SK-N-SH (cell line): Measurements from ENCODE around the gene PPP2R2B. TPM values are rescaled to one million over a fixed set of nuclear protein-coding genes. Genes with fewer than 3 reads are reported as not detected.

Experiments used
- CTCF ChIA-PET: fragments of 300-600, 350-600 bp; formaldehyde crosslinking; extraction: SDS; loops from one replicate; lab custom pipeline; 2021; lab: Yijun Ruan, JAX
- POLR2A ChIA-PET: fragments of 350-600 bp; sonication (Branson Sonifier 250); formaldehyde crosslinking; extraction: SDS; loops from one replicate; lab custom pipeline; 2020; ENCODE audit warnings: antibody characterized with exemption, inconsistent platforms; lab: Yijun Ruan, JAX
- DNase-seq: peaks from one replicate; pipeline ENCODE4 v3.0.0; 2012
- H2AFZ ChIP-seq: fragments of 200-600 bp; sonication (generic); 2 replicates; pipeline ENCODE4 v1.8.1; 2016; ENCODE audit warnings: antibody characterized with exemption, mild to moderate bottlenecking, low read depth
- H3F3A ChIP-seq: fragments of 200-600 bp; sonication (generic); replicated peaks from 2 replicates; pipeline ENCODE3; 2016; ENCODE audit warnings: antibody characterized with exemption, mild to moderate bottlenecking; ENCODE audit not compliant: insufficient read depth
- H3K27ac ChIP-seq, 2 experiments: fragments of 200-500 bp in 1 of 2; fragments of 200-600 bp in 1 of 2; sonication (Bioruptor generic) in 1 of 2; sonication (generic), shearing (Covaris generic) in 1 of 2; 2 replicates each; pipeline versions ENCODE4 v1.5.1 to v1.6.1; 2014 to 2016; ENCODE audit warnings: low read depth in 2 of 2, inconsistent platforms in 1 of 2, low read length in 1 of 2, mild to moderate bottlenecking in 1 of 2, mixed read lengths in 1 of 2
- H3K27me3 ChIP-seq: fragments of 200-600 bp; sonication (generic), shearing (Covaris generic); 2 replicates; pipeline ENCODE4 v1.6.1; 2016; ENCODE audit warnings: mixed run types; ENCODE audit not compliant: insufficient read depth
- H3K36me3 ChIP-seq, 2 experiments: fragments of 200-500 bp in 1 of 2; fragments of 200-600 bp in 1 of 2; sonication (Bioruptor generic) in 1 of 2; sonication (generic) in 1 of 2; replicated peaks in 1 of 2; 2 replicates each; pipeline versions ENCODE3 to v1.5.1; 2014 to 2016; ENCODE audit warnings: low read length in 1 of 2, mild to moderate bottlenecking in 1 of 2; ENCODE audit not compliant: insufficient read depth in 2 of 2, control insufficient read depth in 1 of 2
- H3K4me1 ChIP-seq, 2 experiments: fragments of 200-500 bp in 1 of 2; fragments of 200-600 bp in 1 of 2; sonication (Bioruptor generic) in 1 of 2; sonication (generic), shearing (Covaris generic) in 1 of 2; 2 replicates each; pipeline versions ENCODE4 v1.5.1 to v1.6.1; 2014 to 2016; ENCODE audit warnings: low read depth in 1 of 2, low read length in 1 of 2, mixed run types in 1 of 2; ENCODE audit not compliant: insufficient read depth in 2 of 2, control insufficient read depth in 1 of 2
- H3K4me2 ChIP-seq: fragments of 200-600 bp; sonication (generic), shearing (Covaris generic); 2 replicates; pipeline ENCODE4 v1.6.1; 2017; ENCODE audit warnings: mixed run types
- H3K4me3 ChIP-seq, 2 experiments: fragments of 200-500 bp in 1 of 2; fragments of 200-600 bp in 1 of 2; sonication (Bioruptor generic) in 1 of 2; sonication (generic), shearing (Covaris generic) in 1 of 2; 2 replicates each; pipeline versions ENCODE4 v1.5.1 to v1.8.1; 2014 to 2016; ENCODE audit warnings: low read depth in 2 of 2, inconsistent platforms in 1 of 2, low read length in 1 of 2, mild to moderate bottlenecking in 1 of 2, mixed read lengths in 1 of 2, moderate library complexity in 1 of 2
- H3K79me2 ChIP-seq: fragments of 200-600 bp; sonication (generic); 2 replicates; pipeline ENCODE4 v1.8.1; 2017; ENCODE audit warnings: mild to moderate bottlenecking; ENCODE audit not compliant: insufficient read depth
- H3K9ac ChIP-seq: fragments of 200-600 bp; sonication (generic); 2 replicates; pipeline ENCODE4 v1.6.1; 2017; ENCODE audit warnings: mixed run types
- H3K9me2 ChIP-seq: fragments of 200-600 bp; sonication (generic); 2 replicates; pipeline ENCODE4 v1.6.1; 2017; ENCODE audit warnings: mixed run types
- H3K9me3 ChIP-seq: fragments of 200-600 bp; sonication (generic); 2 replicates; pipeline ENCODE4 v1.6.1; 2017; ENCODE audit warnings: mixed run types, mild to moderate bottlenecking, moderate library complexity
- H4K20me1 ChIP-seq: fragments of 200-600 bp; sonication (generic); 2 replicates; pipeline ENCODE4 v1.6.1; 2017; ENCODE audit warnings: mild to moderate bottlenecking, mixed run types; ENCODE audit not compliant: insufficient read depth
- CHD2 ChIP-seq: fragments of 150-350 bp; IDR thresholded peaks from 2 replicates; pipeline ENCODE4 v1.6.1; 2018; ENCODE audit warnings: low read length; ENCODE audit not compliant: partially characterized antibody
- FOSL2 ChIP-seq: IDR thresholded peaks from 2 replicates; pipeline ENCODE4 v1.4.0; 2012; ENCODE audit warnings: low read depth, mild to moderate bottlenecking, moderate library complexity, borderline replicate concordance
- FOXJ3 ChIP-seq: sonication (generic); formaldehyde crosslinking; IDR thresholded peaks from 2 replicates; pipeline ENCODE4 v1.5.1; 2020; ENCODE audit warnings: mild to moderate bottlenecking, missing genetic modification reagents
- FOXM1 ChIP-seq: IDR thresholded peaks from 2 replicates; pipeline ENCODE4 v1.4.0; 2012; ENCODE audit warnings: low read depth, mild to moderate bottlenecking
- GATA2 ChIP-seq: sonication (generic); formaldehyde crosslinking; IDR thresholded peaks from 2 replicates; pipeline ENCODE4 v1.5.0; 2020; ENCODE audit warnings: mild to moderate bottlenecking, missing genetic modification reagents
- JUND ChIP-seq: IDR thresholded peaks from 2 replicates; pipeline ENCODE4 v1.4.0; 2012
- NFIC ChIP-seq: IDR thresholded peaks from 2 replicates; pipeline ENCODE4 v1.4.0; 2012; ENCODE audit warnings: borderline replicate concordance
- NRF1 ChIP-seq: IDR thresholded peaks from 2 replicates; pipeline ENCODE4 v1.6.1; 2012; ENCODE audit warnings: low read depth, mild to moderate bottlenecking, low read length
- RAD21 ChIP-seq: IDR thresholded peaks from 2 replicates; pipeline ENCODE4 v1.6.1; 2012; ENCODE audit warnings: mild to moderate bottlenecking, low read length
- RCOR1 ChIP-seq: fragments of 150-350 bp; IDR thresholded peaks from 2 replicates; pipeline ENCODE4 v1.6.1; 2017; ENCODE audit warnings: antibody characterized with exemption, low read length
- RFX5 ChIP-seq: IDR thresholded peaks from 2 replicates; pipeline ENCODE4 v1.6.1; 2012; ENCODE audit warnings: mild to moderate bottlenecking, improper control_type of control experiment, low read length
- SIN3A ChIP-seq: IDR thresholded peaks from 2 replicates; pipeline ENCODE4 v1.6.1; 2012; ENCODE audit warnings: low read depth, mild to moderate bottlenecking, low read length, moderate library complexity, borderline replicate concordance
- TAF1 ChIP-seq: IDR thresholded peaks from 2 replicates; pipeline ENCODE4 v1.6.1; 2012; ENCODE audit warnings: low read depth, mild to moderate bottlenecking, low read length, moderate library complexity, borderline replicate concordance
- TCF12 ChIP-seq: IDR thresholded peaks from 2 replicates; pipeline ENCODE4 v1.4.0; 2012
- TEAD4 ChIP-seq: IDR thresholded peaks from 2 replicates; pipeline ENCODE4 v1.4.0; 2012; ENCODE audit warnings: mild to moderate bottlenecking, borderline replicate concordance; ENCODE audit not compliant: insufficient read depth
- WGBS: methylation state at CpG from one replicate; pipeline ENCODE4 v1.1.6; 2017; ENCODE audit warnings: low lambda C conversion rate; 5-methylcytosine and 5-hydroxymethylcytosine counted together
- polyA plus RNA-seq, 3 experiments: library from polyadenylated mRNA; depleted of rRNA; stranded (reverse); fragments of >200 nt; gene quantifications; 2 replicates each; pipeline ENCODE4 v1.2.3, GENCODE V29; 2012
- TF ChIP-seq, protein P1 (sequence below): IDR thresholded peaks from 2 replicates; pipeline ENCODE4 v1.4.0; 2012; ENCODE audit warnings: low read depth, borderline replicate concordance

Gene PPP2R2B
- polyA plus RNA-seq, 1 of the 3 experiments (the other 2 are of a cell fraction): 11.4 TPM

DNA sequence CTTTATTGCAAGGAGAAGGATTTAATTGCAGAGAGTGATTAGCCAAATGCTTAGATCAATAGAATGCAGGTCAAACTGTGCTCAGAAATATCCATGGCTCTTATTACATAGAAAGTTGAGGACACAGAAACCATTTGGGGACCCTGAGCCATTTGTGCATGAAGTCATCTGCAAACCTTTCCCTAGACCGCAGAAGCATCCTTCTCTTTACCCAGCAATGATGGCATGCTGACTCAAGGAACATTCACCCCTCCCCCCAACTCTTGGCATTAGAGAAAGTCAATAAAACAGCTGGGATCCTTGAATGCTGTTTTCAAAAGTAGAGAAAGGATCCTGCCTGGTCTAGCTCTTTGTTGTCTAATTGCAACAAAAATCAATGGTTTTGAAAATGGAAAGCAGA lies 73.5 kb downstream of the PPP2R2B start:
- no peak for DNase-seq
- TF ChIP-seq SIN3A (no peak), NFIC (peak; percentile 37; the same call in 1 of the 2 replicates), FOSL2 (peak; percentile 21; the same call in 1 of the 2 replicates), TCF12 (peak; percentile 44)
- TF ChIP-seq, all 33 proteins: peak for 3

DNA sequence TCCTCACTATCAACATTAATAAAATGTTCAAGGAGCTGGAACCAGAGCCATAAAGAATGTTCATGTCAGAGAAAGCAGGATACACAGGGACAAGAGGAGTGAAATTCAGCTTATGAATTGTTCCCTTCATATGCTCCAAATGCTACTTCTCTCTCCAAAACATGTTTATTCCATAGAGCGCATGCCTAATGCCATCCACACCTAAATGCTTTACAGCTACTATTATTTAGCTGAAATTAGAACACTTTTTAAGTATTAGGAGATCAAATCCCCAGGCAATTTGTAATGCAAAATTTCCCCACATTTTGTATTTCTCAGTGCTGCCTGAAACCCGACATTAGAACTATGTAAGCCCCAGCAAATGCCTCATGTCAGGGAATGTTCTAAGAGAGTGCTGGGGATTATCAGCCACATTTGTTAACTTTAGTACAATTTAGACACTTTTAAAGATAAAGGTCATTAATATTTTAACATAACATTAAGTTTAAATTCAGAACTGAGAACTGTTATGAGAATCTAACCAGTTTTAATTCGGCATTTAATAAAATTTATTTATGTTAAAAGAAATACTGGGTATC lies 75.5 kb downstream of the PPP2R2B start:
- no peaks in the 10 kb centered on the region for H3K79me2 ChIP-seq
- no peak overlapping the region for H3K4me2 ChIP-seq
- no peaks in the 10 kb centered on the region for H3F3A ChIP-seq
- POLR2A ChIA-PET: no interaction called here
- TF ChIP-seq RCOR1 (no peak), NRF1 (no peak), RAD21 (no peak), GATA2 (CRISPR knock-in tag) (no peak), JUND (no peak), FOXJ3 (CRISPR knock-in tag) (no peak), TAF1 (no peak), TEAD4 (no peak), SIN3A (no peak), FOXM1 (no peak), RFX5 (no peak), CHD2 (no peak), TCF12 (no peak)
- TF ChIP-seq, protein P1, sequence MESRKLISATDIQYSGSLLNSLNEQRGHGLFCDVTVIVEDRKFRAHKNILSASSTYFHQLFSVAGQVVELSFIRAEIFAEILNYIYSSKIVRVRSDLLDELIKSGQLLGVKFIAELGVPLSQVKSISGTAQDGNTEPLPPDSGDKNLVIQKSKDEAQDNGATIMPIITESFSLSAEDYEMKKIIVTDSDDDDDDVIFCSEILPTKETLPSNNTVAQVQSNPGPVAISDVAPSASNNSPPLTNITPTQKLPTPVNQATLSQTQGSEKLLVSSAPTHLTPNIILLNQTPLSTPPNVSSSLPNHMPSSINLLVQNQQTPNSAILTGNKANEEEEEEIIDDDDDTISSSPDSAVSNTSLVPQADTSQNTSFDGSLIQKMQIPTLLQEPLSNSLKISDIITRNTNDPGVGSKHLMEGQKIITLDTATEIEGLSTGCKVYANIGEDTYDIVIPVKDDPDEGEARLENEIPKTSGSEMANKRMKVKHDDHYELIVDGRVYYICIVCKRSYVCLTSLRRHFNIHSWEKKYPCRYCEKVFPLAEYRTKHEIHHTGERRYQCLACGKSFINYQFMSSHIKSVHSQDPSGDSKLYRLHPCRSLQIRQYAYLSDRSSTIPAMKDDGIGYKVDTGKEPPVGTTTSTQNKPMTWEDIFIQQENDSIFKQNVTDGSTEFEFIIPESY: no peak
- DNase-seq: no peak
- no peak overlapping the region for H3K4me3 ChIP-seq
- H3K9me2 ChIP-seq: no peaks in the 10 kb centered on the region
- H3K36me3 ChIP-seq: no peaks in the 10 kb centered on the region
- H3K4me1 ChIP-seq: peaks cover 0 to 12% of the 10 kb centered on the region in 2 experiments; a peak in 2 of 4 replicates
- H3K9me3 ChIP-seq: no peaks in the 10 kb centered on the region
- CTCF ChIA-PET: interaction anchor here (1.6 kb wide), 1 partner anchor 18 kb away, joined by 3 read pairs; no protein-coding TSS in a partner anchor
- 87% methylated on average over 3 of the region's 3 CpGs for WGBS
- no peaks in the 10 kb centered on the region for H3K27me3 ChIP-seq
- no peak overlapping the region for H3K9ac ChIP-seq
- no peaks in the 10 kb centered on the region for H4K20me1 ChIP-seq
- peak overlapping the region in 1 of 2 experiments; percentile 11; a peak in 1 of 4 replicates for H3K27ac ChIP-seq
- H2AFZ ChIP-seq: no peak overlapping the region

More for the DNA sequence above, 73.5 kb downstream of the PPP2R2B start:
- H3K4me2 ChIP-seq: no peak overlapping the region
- H3K9ac ChIP-seq: no peak overlapping the region
- no peaks in the 10 kb centered on the region for H3K36me3 ChIP-seq
- CTCF ChIA-PET: no interaction called here
- no peaks in the 10 kb centered on the region for H3K79me2 ChIP-seq
- no peak overlapping the region for H2AFZ ChIP-seq
- H4K20me1 ChIP-seq: no peaks in the 10 kb centered on the region
- no peaks in the 10 kb centered on the region for H3K27me3 ChIP-seq
- H3K27ac ChIP-seq: no peak overlapping the region
- 50% methylated on average over 1 of the region's 1 CpG for WGBS
- H3K4me3 ChIP-seq: no peak overlapping the region
- H3K4me1 ChIP-seq: peaks cover 0 to 10% of the 10 kb centered on the region in 2 experiments; a peak in 2 of 4 replicates
- no peaks in the 10 kb centered on the region for H3K9me3 ChIP-seq
- H3F3A ChIP-seq: no peaks in the 10 kb centered on the region
- no peaks in the 10 kb centered on the region for H3K9me2 ChIP-seq
- POLR2A ChIA-PET: no interaction called here
